ENCODE results near the gene ABCC6.
"Not testable (repeated sequence)": the region's sequence is repeated elsewhere in the genome, so short reads cannot be mapped to it uniquely, and the experiment has no call there.

Gene ABCC6

DNA sequence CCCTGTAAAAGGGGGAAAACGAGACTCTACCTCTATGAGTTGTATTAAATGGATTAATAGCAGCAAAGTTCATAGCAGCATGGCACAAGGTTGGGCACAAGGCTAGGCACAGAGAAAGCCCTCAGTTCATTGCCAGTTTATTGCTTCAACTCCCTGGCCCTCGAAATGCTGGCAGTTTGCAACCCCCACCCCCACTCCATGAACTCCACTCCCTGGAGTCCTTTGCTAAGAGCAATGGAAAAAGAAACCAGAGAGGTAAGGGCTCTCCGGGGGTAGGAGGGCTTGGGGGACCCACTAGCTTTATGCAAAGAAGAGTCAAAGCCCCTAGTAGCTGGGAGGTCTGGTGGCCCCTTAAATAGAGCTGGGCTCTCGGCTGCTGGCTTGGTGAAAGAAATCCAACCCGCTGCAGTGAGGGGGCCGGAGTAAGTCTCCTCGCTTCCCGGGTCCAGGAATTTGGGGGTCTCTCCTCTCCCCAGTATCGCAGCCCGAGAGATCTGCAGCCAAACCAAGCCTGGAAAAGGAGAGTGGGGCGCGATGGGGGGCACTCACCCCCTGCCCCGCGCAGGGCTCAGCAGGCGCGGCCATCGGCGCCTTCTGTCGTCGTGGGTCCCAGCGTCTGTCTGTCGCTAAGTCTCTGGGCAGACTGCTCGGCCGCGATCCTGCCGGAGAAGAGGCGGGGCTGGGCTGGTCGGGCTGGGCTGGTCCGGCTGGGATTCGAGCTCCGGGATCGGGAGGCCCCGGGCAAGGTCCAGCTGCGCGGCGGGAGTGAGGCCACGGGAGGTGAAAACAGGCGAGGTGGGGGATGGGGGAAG lies at the start of gene ABCC6:
TSS of gene ABCC6 (minus strand) at position 645 of the 812 bp plus-strand sequence. CDS start at position 585, 60 bp downstream.
- not testable (repeated sequence) for DNase-seq (ENCODE audit: low spot score)

DNA sequence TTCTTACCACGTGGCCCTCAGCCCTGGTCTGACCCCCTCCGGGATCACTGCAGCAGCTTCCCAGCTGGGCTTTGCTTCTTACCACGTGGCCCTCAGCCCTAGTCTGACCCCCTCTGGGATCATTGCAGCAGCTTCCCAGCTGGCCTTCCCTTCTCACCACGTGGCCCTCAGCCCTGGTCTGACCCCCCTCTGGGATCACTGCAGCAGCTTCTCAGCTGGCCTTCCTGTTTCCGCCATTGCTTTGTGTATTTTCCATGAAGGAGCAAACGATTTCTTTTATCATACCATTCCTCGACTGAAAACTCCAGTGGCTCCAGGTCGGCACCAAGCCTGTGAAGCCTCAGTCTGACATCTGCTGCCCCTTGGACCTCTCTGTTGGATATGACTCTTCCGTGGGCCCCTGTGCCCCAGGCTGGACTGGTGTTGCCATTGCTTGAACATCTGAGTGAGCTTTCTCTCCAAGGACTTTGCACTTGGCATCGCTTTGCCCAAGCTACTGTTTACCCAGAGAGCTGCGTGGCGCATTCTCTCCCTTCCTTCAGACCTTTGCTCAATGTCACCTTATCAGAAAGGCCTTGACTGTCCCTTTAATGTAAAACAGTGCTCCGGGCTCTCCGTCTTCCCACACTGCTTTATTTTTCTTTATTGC lies 49.4 kb upstream of the ABCC6 start:
- DNase-seq (ENCODE audit: low spot score) = not testable (repeated sequence)

DNA sequence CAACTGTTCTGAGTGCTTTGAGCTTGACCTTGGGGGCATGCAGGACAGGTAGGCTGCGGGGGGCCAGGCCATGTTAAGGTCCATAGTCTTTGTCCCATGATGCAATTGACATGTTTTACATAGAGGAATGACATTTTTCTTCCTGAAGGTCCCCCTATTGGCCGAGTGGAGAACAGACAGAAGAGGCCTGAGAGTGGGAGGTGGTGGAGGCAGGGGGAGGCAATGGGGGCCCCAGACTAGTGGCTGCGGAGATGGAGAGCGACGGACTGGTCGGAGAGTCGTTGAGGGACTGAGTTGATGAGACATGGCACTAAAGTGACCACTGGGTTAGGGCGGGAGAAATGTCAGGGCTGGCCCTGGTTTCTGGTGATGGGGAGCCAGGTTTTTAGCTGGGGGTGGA lies 48.4 kb upstream of the ABCC6 start:
- not testable (repeated sequence) for DNase-seq (ENCODE audit: low spot score)

DNA sequence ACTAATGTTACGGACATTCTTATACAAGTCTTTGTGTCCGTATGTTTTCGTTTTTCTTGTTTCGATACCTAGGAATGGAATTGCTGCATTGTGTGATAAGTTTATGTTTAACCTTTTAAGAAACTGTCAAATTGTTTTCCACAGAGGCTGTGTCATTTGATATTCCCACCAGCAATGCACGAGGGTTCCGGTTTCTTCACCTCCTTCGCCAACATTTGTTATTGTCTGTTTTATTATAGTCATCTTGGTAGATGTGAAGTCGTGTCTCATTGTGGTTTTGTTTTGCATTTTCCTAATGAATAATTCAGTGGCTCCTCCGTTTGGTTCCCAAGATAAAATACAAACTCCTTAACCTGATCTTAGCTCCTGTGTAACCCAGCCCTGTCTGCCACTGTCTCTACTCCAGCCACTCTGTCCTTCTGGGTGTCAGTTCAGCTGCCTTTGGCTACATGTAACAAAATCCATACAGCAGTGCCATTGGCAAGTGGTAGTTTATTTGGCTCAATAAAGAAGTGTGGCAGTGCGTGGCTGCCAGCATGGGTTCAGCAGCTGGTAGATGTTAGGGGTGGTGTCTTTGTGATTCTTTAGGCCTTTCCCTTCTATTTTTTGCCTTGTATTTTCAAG lies 45.0 kb upstream of the ABCC6 start:
- not testable (repeated sequence) for DNase-seq (ENCODE audit: low spot score)

DNA sequence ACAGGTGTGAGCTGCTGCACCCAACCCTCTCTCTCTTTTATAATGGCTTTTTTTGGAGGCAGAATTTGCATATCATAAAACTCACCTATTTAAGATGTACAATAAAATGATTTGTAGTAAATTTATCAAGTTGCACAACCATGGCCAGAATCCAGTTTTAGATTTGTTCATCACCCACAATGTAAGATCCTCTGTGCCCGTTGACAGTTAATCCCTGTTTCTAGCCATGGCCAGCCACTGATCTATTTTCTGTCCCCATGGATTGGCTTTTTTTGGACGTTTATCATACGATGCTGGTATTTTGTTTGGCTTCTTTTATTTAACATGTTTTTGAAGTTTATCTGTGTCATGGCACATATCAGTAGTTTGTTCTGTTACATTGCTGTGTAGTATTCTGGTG lies 44.4 kb upstream of the ABCC6 start:
- DNase-seq (ENCODE audit: low spot score) = not testable (repeated sequence)

DNA sequence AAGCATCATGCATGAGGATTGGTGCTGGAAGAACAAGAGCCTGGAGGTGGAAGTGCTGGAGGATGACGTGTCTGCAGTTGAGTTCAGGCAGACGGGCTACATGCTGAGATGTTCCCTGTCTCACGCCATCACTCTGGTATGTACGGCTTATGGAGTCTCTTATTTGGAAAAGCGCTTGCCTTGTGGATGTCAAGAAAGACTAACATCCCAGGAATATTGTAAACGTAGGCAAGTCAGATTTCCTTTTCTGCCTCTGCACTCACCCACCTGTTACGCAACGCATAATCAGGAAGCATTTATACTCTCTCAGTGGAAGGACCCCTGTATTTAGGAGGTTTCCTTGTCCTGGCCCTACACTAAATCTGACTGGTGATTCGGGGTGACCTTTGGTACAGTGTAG lies 41.8 kb upstream of the ABCC6 start:
- DNase-seq (ENCODE audit: low spot score) = not testable (repeated sequence)

DNA sequence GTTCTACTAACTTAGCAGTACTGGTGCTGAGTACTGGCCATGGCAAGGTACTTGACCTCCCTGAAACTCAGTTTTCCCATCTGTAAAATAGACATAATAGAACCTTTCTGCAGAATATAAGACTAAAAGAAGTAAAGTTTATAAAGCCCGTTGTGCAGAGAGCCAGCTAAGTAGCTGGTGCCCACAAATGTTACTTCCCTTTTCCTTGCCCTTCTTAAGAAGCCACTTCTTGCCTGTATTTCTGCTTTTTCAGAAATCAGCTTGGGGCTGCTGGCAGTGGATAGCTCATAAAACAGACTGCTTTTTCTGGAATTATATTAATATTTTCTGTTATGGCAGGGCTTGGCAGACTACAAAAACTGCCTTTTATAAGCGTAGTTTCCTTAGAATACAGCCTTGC lies 40.7 kb upstream of the ABCC6 start:
- DNase-seq (ENCODE audit: low spot score) = not testable (repeated sequence)

DNA sequence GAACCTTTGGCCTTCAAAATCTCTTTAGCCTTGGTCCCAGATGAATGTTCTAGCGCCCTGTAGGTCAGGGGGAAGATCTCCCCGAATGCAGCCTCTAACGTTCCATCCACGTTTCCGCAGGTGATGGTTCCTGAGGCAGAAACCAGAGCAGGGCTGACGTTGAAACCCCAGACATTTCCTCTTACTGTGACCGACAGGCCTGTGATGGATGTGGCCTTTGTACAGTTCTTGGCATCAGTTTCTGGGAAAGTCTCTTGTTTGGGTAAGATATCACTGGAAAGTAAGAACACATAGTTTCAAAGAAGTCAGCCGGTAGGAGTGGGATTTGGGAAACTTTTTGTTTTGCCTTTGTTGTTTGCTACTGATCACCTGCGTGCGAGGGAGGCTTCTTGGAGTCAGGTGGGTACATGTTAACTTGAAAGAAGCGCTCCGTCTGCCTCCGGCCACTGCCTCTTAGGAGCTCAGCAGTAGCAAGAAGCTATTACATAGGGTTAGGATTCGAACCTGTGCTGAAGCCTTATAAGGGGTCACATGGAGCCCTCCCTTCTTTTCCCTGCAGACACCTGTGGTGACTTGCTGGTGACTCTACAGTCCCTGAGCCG lies 39.8 kb upstream of the ABCC6 start:
- not testable (repeated sequence) for DNase-seq (ENCODE audit: low spot score)

DNA sequence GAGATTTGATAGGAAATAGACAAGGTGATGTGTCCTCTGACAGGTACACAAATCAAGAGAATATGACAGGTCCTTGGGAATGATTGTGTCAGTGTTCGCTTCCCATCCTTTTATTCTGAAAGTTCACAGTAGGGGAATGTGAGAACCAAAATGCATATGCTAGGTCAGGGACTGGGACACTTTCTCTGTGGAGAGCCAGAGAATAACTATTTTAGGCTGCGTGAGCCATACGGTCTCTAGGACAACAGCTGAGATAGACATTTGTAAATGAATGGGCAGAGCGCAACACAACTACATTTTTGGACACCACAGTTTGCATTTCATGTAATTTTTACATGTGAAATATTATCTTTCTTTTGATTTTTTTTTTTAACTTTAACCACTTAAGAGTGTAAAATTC lies 36.7 kb upstream of the ABCC6 start:
- not testable (repeated sequence) for DNase-seq (ENCODE audit: low spot score)

DNA sequence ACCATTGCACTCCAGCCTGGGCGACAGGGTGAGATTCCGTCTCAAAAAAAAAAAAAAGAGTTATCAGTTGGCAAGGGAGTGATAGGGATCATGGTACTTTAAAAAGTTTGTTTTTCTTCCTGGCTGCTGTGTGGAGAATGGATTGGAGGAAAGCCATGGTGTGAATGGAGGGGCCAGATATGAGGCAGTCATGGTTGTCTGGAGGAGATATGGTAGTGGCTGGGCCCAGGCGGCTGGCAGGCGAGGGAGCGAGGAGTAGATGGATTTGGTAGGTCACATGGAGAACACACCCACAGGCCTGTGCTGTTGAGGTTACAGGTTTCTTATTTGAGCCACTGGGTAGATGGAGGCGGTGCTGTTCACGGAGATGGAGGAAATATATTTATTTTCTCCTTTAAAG lies 35.5 kb upstream of the ABCC6 start:
- not testable (repeated sequence) for DNase-seq (ENCODE audit: low spot score)

DNA sequence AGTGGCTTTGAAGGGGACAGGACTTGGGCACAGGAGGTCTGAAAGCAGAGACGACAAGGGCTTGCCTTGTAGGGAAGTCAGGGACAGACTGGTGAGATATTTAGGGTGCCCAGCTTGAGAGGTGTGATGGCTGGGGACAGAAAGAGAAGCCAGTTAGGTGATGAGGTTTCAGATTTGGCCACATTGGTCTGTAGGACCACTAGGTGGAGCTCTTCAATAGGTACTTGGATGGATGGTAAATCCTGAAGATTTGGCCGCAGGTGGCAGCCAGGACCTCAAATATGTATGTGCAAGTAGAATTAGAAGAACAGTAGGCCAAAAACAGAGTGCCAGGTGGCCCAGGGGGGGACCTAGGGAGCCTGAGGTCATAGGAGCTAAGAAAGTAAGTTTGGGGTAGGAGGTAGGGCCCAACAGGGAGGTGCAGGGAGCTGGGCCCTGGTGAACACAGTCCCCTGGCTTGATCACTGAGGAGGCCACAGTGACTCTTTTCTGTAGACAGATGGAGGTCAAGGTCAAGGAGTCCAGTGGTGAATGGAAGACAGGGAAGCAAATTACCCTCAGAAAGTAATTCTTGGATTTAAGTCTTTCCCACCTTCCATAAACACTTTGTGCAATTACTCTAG lies 34.1 kb upstream of the ABCC6 start:
- not testable (repeated sequence) for DNase-seq (ENCODE audit: low spot score)

DNA sequence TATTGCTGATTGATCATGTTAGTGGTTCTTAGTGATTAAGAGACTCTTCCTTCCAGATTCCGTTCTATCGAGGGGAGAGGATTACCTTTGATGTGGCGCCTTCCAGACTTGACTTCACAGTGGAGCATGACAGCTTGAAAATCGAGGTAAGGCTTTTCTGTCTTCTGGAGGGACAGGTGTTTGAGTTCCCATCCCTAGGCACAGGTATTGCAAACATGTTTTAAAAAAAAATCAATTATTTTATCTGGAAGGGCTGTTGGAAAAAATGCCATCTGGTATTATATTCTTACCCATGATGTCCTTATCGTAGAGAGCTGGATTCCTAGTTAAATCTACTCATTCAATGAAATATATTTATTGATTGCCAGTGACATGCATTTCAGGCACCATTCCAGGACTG lies 29.1 kb upstream of the ABCC6 start:
- not testable (repeated sequence) for DNase-seq (ENCODE audit: low spot score)

DNA sequence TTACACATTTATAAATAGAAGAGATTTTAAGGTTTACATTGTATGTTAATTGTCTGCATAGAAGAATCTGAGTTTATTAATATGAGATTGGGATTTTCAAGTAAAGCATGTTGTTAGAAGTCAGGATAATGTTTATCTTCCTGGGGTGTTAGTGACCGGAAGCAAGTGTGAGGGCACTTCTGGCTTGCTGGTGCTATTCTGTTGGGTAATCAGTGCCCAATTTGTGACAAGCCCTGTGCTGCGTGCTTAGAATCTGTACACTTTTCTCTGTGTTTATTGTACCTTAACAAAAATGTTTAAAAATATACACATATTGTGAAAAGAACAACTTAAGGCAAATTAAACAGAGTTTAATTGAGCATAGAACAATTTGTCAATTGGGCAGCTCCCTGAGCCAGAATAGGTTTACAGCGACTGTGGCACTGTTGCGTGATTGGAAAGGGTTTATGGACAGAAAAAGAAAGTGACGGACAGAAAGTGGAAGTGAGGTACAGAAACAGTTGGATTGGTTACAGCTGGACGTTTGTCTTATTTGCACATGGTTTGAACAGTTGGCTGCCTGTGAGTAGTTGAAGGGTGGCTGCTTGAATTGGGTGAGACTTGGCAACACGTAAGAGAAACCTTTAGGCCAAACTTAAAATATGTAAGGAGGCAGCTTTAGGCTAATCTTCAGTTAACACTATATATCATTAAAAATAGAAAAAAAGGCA lies 26.5 kb upstream of the ABCC6 start:
- DNase-seq (ENCODE audit: low spot score) = not testable (repeated sequence)

DNA sequence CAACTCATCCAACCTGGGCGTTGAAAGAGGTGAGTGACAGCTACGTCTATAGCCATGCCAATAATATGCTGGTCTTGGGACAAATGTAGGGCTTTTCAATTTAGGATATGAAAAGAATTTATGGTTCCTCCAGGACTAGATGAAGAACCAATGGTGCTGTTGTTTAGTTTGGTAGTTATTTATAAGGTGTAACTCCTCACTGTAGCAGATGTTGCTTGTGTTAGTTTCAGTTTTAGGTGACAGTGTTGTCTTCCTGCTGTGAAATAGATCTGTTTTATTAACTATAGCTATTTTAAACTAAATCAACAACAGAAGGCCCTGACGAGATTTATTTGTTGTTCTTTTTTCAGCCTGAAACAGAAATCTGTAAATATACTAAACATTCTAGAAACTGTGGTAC lies 24.1 kb upstream of the ABCC6 start:
- DNase-seq (ENCODE audit: low spot score) = not testable (repeated sequence)

DNA sequence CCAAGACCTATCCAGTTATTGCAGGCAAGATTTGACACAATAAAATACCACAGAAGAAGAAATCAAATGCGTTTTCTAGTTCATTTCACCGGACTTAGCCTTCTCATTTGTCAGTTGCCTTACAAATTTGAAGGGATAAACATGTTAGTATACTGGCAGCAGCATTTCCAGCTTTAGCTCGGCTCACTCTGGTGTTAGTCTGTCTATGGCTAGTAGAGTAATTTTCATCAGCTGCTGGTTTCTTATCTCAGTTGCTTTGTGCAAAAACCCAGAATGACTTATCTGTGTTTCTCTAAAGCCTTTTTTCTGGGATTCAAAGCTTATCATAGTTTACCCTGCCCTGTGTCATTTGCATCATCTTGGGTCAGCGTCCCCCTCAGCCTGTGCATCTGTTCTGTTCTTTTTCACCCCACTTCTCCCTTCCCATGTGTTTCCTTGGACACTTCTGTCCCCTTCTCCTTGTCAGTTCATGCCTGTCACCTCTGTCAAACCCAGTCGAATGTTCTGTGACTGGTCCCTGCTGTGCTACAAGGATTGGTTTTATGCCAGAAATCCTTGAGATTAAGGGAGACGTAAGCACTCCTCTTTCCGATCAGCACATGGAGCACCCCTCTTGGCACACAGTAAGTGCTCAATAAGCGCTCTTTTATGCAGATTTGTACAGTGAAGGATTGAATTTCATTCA lies 23.4 kb upstream of the ABCC6 start:
- DNase-seq (ENCODE audit: low spot score) = not testable (repeated sequence)

DNA sequence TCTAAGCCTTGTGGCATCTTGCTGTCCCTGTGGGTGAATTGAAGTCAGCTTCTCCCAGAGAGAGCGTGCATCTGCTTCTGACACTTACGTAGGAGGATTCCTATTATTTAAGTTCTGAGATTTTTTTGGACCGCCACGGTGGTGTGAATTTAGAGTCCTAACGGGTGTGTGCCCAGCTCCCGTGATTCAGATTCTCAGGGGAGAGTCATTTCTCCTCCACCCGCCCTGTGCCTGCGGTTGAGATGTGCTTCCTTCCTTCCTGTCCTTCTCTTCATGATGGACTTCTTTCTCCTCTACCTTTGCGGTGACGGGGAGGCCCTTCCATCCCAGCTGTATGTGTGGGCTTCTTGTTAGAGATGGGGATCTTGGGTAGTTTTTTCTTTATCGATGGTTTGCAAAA lies 20.6 kb upstream of the ABCC6 start:
- DNase-seq (ENCODE audit: low spot score) = not testable (repeated sequence)

DNA sequence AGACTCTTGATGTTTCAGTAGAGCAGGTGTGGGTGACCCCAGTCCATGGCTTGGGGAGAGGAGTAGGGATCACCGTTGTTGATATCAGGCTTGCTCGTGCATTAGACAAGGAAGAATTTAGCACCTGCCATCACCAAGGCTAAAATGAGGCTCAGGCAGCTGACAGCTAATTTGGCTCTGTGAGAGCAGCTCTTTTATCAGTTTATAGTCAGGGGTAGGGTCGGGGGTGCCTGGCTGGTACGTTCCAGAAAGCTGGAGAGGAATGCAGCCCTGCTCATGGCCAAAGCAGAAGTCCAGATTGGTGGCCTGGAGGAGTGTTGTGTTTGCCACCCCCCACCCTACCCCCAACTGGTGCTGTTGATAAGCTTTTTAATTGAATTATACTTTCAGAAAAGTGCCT lies 17.4 kb upstream of the ABCC6 start:
- DNase-seq (ENCODE audit: low spot score) = not testable (repeated sequence)

DNA sequence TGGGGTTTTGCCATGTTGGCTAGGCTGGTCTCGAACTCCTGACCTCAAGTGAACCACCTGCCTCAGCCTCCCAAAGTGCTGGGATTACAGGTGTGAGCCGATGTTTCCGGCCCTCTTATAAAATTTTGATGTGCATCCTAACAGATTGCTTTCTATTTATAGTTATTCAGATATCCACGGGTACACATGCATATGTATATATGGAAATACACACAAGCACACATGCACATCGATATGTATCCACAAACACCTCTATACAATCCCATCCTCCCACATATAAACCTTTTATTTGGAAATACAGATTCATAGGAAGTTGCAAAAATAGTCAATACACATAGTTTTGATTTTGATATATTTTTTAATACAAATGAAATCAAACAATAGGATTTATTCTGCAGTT lies 14.4 kb upstream of the ABCC6 start:
- DNase-seq (ENCODE audit: low spot score) = not testable (repeated sequence)

DNA sequence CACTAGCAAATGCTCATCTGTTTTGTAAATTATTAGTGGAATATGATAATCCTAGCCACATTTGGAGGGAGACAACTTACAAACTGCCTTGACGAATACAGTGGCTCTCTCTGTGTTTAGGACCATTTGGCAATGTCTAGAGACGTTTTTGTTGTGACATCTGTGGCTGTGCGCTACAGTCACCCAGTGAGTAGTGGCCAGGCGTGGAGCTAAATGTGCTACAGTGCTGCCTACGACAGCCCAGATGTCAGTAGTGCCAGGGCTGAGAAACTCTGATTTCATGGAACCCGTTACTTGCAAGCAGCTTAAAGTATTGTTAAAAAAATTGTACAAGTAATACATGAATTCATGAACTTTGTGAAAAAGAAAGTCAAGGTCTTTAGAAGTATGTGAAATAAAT lies 13.8 kb upstream of the ABCC6 start:
- DNase-seq (ENCODE audit: low spot score) = not testable (repeated sequence)

DNA sequence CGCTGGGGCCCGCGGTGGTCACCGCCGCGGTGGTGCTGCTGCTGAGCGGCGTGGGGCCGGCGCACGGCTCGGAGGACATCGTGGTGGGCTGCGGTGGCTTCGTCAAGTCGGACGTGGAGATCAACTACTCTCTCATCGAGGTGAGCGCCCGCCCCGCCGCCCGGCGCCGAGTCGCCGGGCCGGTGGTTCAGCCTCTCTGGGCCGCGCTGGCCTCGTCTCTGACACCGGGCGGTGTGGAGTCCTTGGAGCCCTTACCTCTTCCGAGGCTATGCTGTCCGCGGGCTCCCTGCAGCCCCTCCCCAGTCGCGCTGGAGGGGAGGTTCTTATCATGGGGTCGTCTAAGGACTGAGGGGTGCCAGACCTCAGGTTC lies 9.4 kb upstream of the ABCC6 start:
- DNase-seq (ENCODE audit: low spot score) = not testable (repeated sequence)

Data from GM20000 (cell line).